Endothelial cell of umbilical vein (primary cell): Measurements from ENCODE around the gene GPR176.

Experiments used
- CTCF ChIP-seq, 2 donors: IDR thresholded peaks; 1 replicate in 1 of 2; 2 replicates in 1 of 2; pipeline ENCODE4 v1.5.1; 2011; ENCODE audit warnings: low read length in 2 of 2, mild to moderate bottlenecking in 2 of 2, moderate library complexity in 2 of 2, control low read depth in 1 of 2, inconsistent platforms in 1 of 2, low read depth in 1 of 2; ENCODE audit not compliant: insufficient read depth in 1 of 2; ENCODE audit errors: extremely low read depth in 1 of 2
- EZH2 ChIP-seq: IDR thresholded peaks from 2 replicates; pipeline ENCODE4 v1.6.1; 2012; ENCODE audit warnings: borderline replicate concordance, low read depth, mild to moderate bottlenecking, moderate library complexity, low read length, inconsistent platforms; ENCODE audit not compliant: severe bottlenecking
- TF ChIP-seq, protein P1 (sequence below): IDR thresholded peaks from 2 replicates; pipeline ENCODE4 v1.6.1; 2011; ENCODE audit not compliant: insufficient read depth, insufficient read length

GRCh38 chr15:39942753-39943150 is 22.7 kb upstream of the GPR176 start:
- TF ChIP-seq CTCF (IDR thresholded peaks at IDR 0.05; ENCODE audit: extremely low read depth in 1 of 2, insufficient read depth in 1 of 2, low read depth in 1 of 2, low read length in 2 of 2): no peak
- TF ChIP-seq EZH2: no peak
- TF ChIP-seq, protein P1, sequence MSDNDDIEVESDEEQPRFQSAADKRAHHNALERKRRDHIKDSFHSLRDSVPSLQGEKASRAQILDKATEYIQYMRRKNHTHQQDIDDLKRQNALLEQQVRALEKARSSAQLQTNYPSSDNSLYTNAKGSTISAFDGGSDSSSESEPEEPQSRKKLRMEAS: no peak
